Astrocyte (in vitro differentiated cells and primary cell): ENCODE measurements around the gene DOK6. TPM values are rescaled to one million over a fixed set of nuclear protein-coding genes. Genes with fewer than 3 reads are reported as not detected.
A peak's percentile ranks its signal among the peaks of the same experiment; 100 is the strongest.

ENCODE experiments used
- DNase-seq: peaks from one replicate; pipeline ENCODE4 v3.0.0-alpha.2; 2010; ENCODE audit warnings: low read depth
- FAIRE-seq: peaks from 2 replicates; lab custom pipeline; 2011; peaks lifted over from hg19 to GRCh38; lab: Jason Lieb, UNC
- H2AFZ ChIP-seq: 2 replicates; pipeline ENCODE4 v1.6.0; 2012; ENCODE audit warnings: low read depth, low read length, inconsistent platforms
- H3K27ac ChIP-seq: 2 replicates; pipeline ENCODE4 v1.5.1; 2011; ENCODE audit warnings: low read depth, low read length, inconsistent platforms
- H3K27me3 ChIP-seq: 2 replicates; pipeline ENCODE4 v1.6.0; 2011; ENCODE audit warnings: low read length, inconsistent platforms; ENCODE audit not compliant: insufficient read depth
- H3K36me3 ChIP-seq: 2 replicates; pipeline ENCODE4 v1.5.1; 2011; ENCODE audit warnings: low read length, inconsistent platforms; ENCODE audit not compliant: insufficient read depth
- H3K4me1 ChIP-seq: 2 replicates; pipeline ENCODE4 v1.5.1; 2011; ENCODE audit warnings: low read length, inconsistent platforms; ENCODE audit not compliant: insufficient read depth
- H3K4me2 ChIP-seq: 2 replicates; pipeline ENCODE4 v1.6.0; 2012; ENCODE audit warnings: low read length, inconsistent platforms
- H3K4me3 ChIP-seq: 2 replicates; pipeline ENCODE4 v1.5.1; 2011; ENCODE audit warnings: low read depth, mild to moderate bottlenecking, low read length, inconsistent platforms; ENCODE audit not compliant: insufficient read depth
- H3K79me2 ChIP-seq: 2 replicates; pipeline ENCODE4 v1.6.0; 2012; ENCODE audit warnings: mild to moderate bottlenecking, low read length, inconsistent platforms; ENCODE audit not compliant: insufficient read depth
- H3K9ac ChIP-seq: 2 replicates; pipeline ENCODE4 v1.6.0; 2012; ENCODE audit warnings: mild to moderate bottlenecking, low read length, inconsistent platforms
- H3K9me3 ChIP-seq: 2 replicates; pipeline ENCODE4 v1.5.1; 2012; ENCODE audit warnings: low read depth, mild to moderate bottlenecking, low read length, inconsistent platforms; ENCODE audit not compliant: insufficient read depth
- H4K20me1 ChIP-seq: 2 replicates; pipeline ENCODE4 v1.6.0; 2012; ENCODE audit warnings: low read length, inconsistent platforms; ENCODE audit not compliant: insufficient read depth
- H3K27ac Mint-ChIP-seq: one replicate; pipeline ENCODE4 v1.8.0; 2021; ENCODE audit warnings: mild to moderate bottlenecking, mixed read lengths; ENCODE audit not compliant: unreplicated experiment
- H3K27me3 Mint-ChIP-seq: one replicate; pipeline ENCODE4 v1.8.0; 2021; ENCODE audit warnings: low read depth, mixed read lengths; ENCODE audit not compliant: unreplicated experiment
- H3K36me3 Mint-ChIP-seq: one replicate; pipeline ENCODE4 v1.8.0; 2021; ENCODE audit warnings: low read depth, mixed read lengths; ENCODE audit not compliant: unreplicated experiment
- H3K4me1 Mint-ChIP-seq: one replicate; pipeline ENCODE4 v1.8.0; 2021; ENCODE audit warnings: low read depth, mixed read lengths; ENCODE audit not compliant: unreplicated experiment
- H3K4me3 Mint-ChIP-seq: one replicate; pipeline ENCODE4 v1.8.0; 2021; ENCODE audit warnings: mild to moderate bottlenecking, moderate library complexity, mixed read lengths; ENCODE audit not compliant: unreplicated experiment
- H3K9me3 Mint-ChIP-seq: one replicate; pipeline ENCODE4 v1.8.0; 2021; ENCODE audit warnings: mild to moderate bottlenecking, mixed read lengths; ENCODE audit not compliant: unreplicated experiment
- EZH2 ChIP-seq: IDR thresholded peaks from 2 replicates; pipeline ENCODE4 v1.6.1; 2012; ENCODE audit warnings: mild to moderate bottlenecking, low read length, inconsistent platforms; ENCODE audit not compliant: insufficient read depth
- total RNA-seq: library from RNA; stranded (reverse); gene quantifications from 2 replicates; pipeline ENCODE4 v1.2.1, GENCODE V29; 2021
- TF ChIP-seq, protein P1 (sequence below): IDR thresholded peaks from 2 replicates; pipeline ENCODE4 v1.5.1; 2011; ENCODE audit warnings: low read depth, mild to moderate bottlenecking, inconsistent platforms, low read length, moderate library complexity; ENCODE audit not compliant: insufficient read depth

The DOK6 gene
- total RNA-seq, 1 donor from 2014 or later = 2.9 TPM

DNA sequence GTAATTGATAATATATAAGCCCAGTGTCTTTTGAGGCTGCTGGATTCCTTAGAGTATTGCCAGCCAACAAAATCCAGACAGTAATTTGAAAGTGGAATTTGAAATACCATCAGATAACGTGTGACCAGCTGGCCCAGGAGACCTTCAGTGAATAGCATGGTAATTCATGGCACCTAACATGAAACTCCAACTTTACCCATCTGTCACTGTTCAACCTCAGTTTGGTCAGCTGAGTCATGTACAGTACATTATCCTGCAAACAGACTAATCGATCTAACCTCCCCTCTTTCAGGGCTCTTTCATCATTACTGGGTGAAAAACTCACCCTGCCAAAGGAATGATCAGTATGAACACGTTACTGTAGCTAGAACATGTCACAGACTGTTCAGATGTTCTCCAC lies 230.6 kb downstream of the DOK6 start:
- Histone ChIP-seq H3K36me3 (no peaks in the 10 kb centered on the region), H3K9me3 (no peaks in the 10 kb centered on the region), H3K27me3 (no peaks in the 10 kb centered on the region), H3K9ac (no peak overlapping the region), H2AFZ (no peak overlapping the region), H3K4me3 (no peak overlapping the region), H3K4me2 (no peak overlapping the region), H3K27ac (no peak overlapping the region), H3K79me2 (no peaks in the 10 kb centered on the region), H4K20me1 (no peaks in the 10 kb centered on the region), H3K4me1 (no peaks in the 10 kb centered on the region)
- no peak overlapping the region for H3K27ac Mint-ChIP-seq
- H3K27me3 Mint-ChIP-seq = no peaks in the 10 kb centered on the region
- no peak overlapping the region for H3K4me3 Mint-ChIP-seq
- H3K9me3 Mint-ChIP-seq = no peaks in the 10 kb centered on the region
- DNase-seq (peak; percentile 30), FAIRE-seq (no peak)
- no peak for TF ChIP-seq EZH2
- TF ChIP-seq, protein P1, sequence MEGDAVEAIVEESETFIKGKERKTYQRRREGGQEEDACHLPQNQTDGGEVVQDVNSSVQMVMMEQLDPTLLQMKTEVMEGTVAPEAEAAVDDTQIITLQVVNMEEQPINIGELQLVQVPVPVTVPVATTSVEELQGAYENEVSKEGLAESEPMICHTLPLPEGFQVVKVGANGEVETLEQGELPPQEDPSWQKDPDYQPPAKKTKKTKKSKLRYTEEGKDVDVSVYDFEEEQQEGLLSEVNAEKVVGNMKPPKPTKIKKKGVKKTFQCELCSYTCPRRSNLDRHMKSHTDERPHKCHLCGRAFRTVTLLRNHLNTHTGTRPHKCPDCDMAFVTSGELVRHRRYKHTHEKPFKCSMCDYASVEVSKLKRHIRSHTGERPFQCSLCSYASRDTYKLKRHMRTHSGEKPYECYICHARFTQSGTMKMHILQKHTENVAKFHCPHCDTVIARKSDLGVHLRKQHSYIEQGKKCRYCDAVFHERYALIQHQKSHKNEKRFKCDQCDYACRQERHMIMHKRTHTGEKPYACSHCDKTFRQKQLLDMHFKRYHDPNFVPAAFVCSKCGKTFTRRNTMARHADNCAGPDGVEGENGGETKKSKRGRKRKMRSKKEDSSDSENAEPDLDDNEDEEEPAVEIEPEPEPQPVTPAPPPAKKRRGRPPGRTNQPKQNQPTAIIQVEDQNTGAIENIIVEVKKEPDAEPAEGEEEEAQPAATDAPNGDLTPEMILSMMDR = no peak
- H3K4me1 Mint-ChIP-seq = peaks cover 9% of the 10 kb centered on the region
- H3K36me3 Mint-ChIP-seq = no peaks in the 10 kb centered on the region

GRCh38 chr18:69635482-69635881 lies 234.8 kb downstream of the DOK6 start:
- no peak overlapping the region for H3K4me2 ChIP-seq
- FAIRE-seq (no peak), DNase-seq (no peak)
- Mint-ChIP-seq H3K9me3 (no peaks in the 10 kb centered on the region), H3K36me3 (no peaks in the 10 kb centered on the region), H3K27me3 (no peaks in the 10 kb centered on the region), H3K27ac (no peak overlapping the region), H3K4me1 (peaks cover 4% of the 10 kb centered on the region), H3K4me3 (no peak overlapping the region)
- TF ChIP-seq, protein P1 = no peak
- TF ChIP-seq EZH2 = no peak
- H4K20me1 ChIP-seq = no peaks in the 10 kb centered on the region
- H3K9me3 ChIP-seq = no peaks in the 10 kb centered on the region
- H2AFZ ChIP-seq = no peak overlapping the region
- H3K36me3 ChIP-seq = no peaks in the 10 kb centered on the region
- H3K27ac ChIP-seq = no peak overlapping the region
- no peaks in the 10 kb centered on the region for H3K79me2 ChIP-seq
- no peak overlapping the region for H3K9ac ChIP-seq
- no peaks in the 10 kb centered on the region for H3K4me1 ChIP-seq
- H3K27me3 ChIP-seq = no peaks in the 10 kb centered on the region
- no peak overlapping the region for H3K4me3 ChIP-seq

DNA sequence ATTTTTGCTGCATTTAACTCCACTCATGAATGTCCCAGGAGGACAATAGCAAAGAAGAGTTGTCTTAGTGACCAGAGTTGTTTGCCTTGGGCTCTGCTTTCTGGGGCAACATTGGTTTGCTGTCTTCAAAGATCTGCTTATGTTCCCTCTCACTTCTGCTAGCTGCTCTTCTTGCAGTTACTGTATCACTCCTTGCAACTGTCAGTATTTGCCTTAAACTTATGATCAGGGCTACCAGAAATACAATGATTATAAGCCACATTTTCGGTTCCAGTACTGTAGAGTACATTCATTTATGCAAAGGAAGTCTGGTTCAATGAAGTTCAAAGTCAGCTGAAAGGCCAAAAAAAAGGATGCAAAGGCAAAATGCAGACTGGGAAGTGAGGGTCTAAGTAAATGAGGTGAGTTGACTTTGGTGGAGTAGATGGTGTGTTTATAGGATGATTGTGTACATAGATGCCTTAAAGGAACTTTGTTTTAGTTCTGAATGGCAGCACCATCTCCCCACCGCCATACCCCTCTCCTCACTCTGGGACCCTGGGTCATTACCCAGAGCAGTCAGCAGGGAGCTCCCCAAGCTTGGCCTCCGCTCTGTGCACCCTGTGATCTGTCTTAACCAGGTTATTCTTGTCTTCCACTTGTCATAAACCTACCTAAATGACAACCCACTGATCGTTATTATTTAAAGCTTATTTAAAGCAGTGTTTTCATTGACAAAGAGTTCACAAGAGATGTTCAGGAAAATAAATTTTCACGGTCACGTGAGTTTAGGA lies 236.0 kb downstream of the DOK6 start:
- Histone ChIP-seq H3K9ac (no peak overlapping the region), H3K79me2 (no peaks in the 10 kb centered on the region), H2AFZ (no peak overlapping the region), H3K9me3 (no peaks in the 10 kb centered on the region), H4K20me1 (no peaks in the 10 kb centered on the region), H3K4me3 (no peak overlapping the region), H3K27ac (no peak overlapping the region), H3K4me2 (no peak overlapping the region), H3K27me3 (no peaks in the 10 kb centered on the region), H3K36me3 (no peaks in the 10 kb centered on the region), H3K4me1 (no peaks in the 10 kb centered on the region)
- no peaks in the 10 kb centered on the region for H3K9me3 Mint-ChIP-seq
- no peaks in the 10 kb centered on the region for H3K4me1 Mint-ChIP-seq
- no peaks in the 10 kb centered on the region for H3K36me3 Mint-ChIP-seq
- TF ChIP-seq EZH2 = no peak
- TF ChIP-seq, protein P1 = no peak
- DNase-seq (no peak), FAIRE-seq (no peak)
- no peaks in the 10 kb centered on the region for H3K27me3 Mint-ChIP-seq
- no peak overlapping the region for H3K4me3 Mint-ChIP-seq
- no peak overlapping the region for H3K27ac Mint-ChIP-seq
